H9 (cell line): ENCODE measurements around the gene OXLD1. TPM values are rescaled to one million over a fixed set of nuclear protein-coding genes. Genes with fewer than 3 reads are reported as not detected.

Experiments
- DNase-seq: peaks from one replicate; pipeline ENCODE4 v3.0.0-alpha.2; 2017
- H2AFZ ChIP-seq: one replicate; pipeline ENCODE4 v1.6.1; 2013; ENCODE audit warnings: mild to moderate bottlenecking, low read length, control low read depth, moderate library complexity
- H2AK5ac ChIP-seq: 2 replicates; pipeline ENCODE4 v1.6.1; 2013; ENCODE audit warnings: low read length, control low read depth, mixed read lengths; ENCODE audit not compliant: insufficient read length
- H2BK120ac ChIP-seq: one replicate; pipeline ENCODE4 v1.6.1; 2013; ENCODE audit warnings: low read depth, mild to moderate bottlenecking, low read length, control low read depth, inconsistent platforms; ENCODE audit not compliant: poor library complexity, severe bottlenecking
- H2BK12ac ChIP-seq: 2 replicates; pipeline ENCODE4 v1.6.1; 2013; ENCODE audit warnings: low read length, control low read depth, mixed read lengths, low read depth; ENCODE audit not compliant: insufficient read length
- H2BK15ac ChIP-seq: 2 replicates; pipeline ENCODE4 v1.6.1; 2013; ENCODE audit warnings: low read depth, low read length, control low read depth
- H2BK20ac ChIP-seq: one replicate; pipeline ENCODE4 v1.6.1; 2013; ENCODE audit warnings: low read depth, mild to moderate bottlenecking, low read length, control low read depth, inconsistent platforms; ENCODE audit not compliant: poor library complexity, severe bottlenecking
- H2BK5ac ChIP-seq: 2 replicates; pipeline ENCODE4 v1.6.1; 2013; ENCODE audit warnings: low read length, control low read depth, mixed read lengths; ENCODE audit not compliant: insufficient read length
- H3K14ac ChIP-seq: 2 replicates; pipeline ENCODE4 v1.6.1; 2013; ENCODE audit warnings: low read length, control low read depth; ENCODE audit not compliant: insufficient read depth
- H3K18ac ChIP-seq: 2 replicates; pipeline ENCODE4 v1.6.1; 2013; ENCODE audit warnings: low read depth, mild to moderate bottlenecking, mixed read lengths, low read length, control low read depth; ENCODE audit not compliant: insufficient read length
- H3K23ac ChIP-seq: 2 replicates; pipeline ENCODE4 v1.6.1; 2013; ENCODE audit warnings: low read length, control low read depth, mixed read lengths, low read depth; ENCODE audit not compliant: insufficient read length
- H3K23me2 ChIP-seq: 2 replicates; pipeline ENCODE4 v1.6.1; 2013; ENCODE audit warnings: low read depth, mild to moderate bottlenecking, mixed read lengths, low read length, control low read depth; ENCODE audit not compliant: insufficient read length, poor library complexity, severe bottlenecking
- H3K27ac ChIP-seq: 2 replicates; pipeline ENCODE4 v1.5.1; 2013; ENCODE audit warnings: low read length, control low read depth, mixed read lengths, low read depth; ENCODE audit not compliant: insufficient read length
- H3K27me3 ChIP-seq: 2 replicates; pipeline ENCODE4 v1.6.1; 2013; ENCODE audit warnings: low read length, control low read depth, inconsistent platforms; ENCODE audit not compliant: insufficient read depth
- H3K4ac ChIP-seq: 2 replicates; pipeline ENCODE4 v1.6.1; 2013; ENCODE audit warnings: low read depth, mild to moderate bottlenecking, control low read depth, inconsistent platforms, low read length, moderate library complexity
- H3K4me1 ChIP-seq: 2 replicates; pipeline ENCODE4 v1.6.1; 2013; ENCODE audit warnings: low read length, control low read depth, inconsistent platforms; ENCODE audit not compliant: insufficient read depth
- H3K4me2 ChIP-seq: 2 replicates; pipeline ENCODE4 v1.6.1; 2013; ENCODE audit warnings: low read length, control low read depth, mixed read lengths; ENCODE audit not compliant: insufficient read length, insufficient read depth
- H3K56ac ChIP-seq: 2 replicates; pipeline ENCODE4 v1.6.1; 2013; ENCODE audit warnings: low read depth, mild to moderate bottlenecking, mixed read lengths, low read length, control low read depth; ENCODE audit not compliant: insufficient read length
- H3K79me1 ChIP-seq: 2 replicates; pipeline ENCODE4 v1.6.1; 2013; ENCODE audit warnings: low read depth, mild to moderate bottlenecking, moderate library complexity, low read length, control low read depth, inconsistent platforms; ENCODE audit not compliant: insufficient read depth, poor library complexity, severe bottlenecking
- H3K79me2 ChIP-seq: 2 replicates; pipeline ENCODE4 v1.6.1; 2013; ENCODE audit warnings: low read length, control low read depth, inconsistent platforms; ENCODE audit not compliant: insufficient read depth
- H3K9ac ChIP-seq: 2 replicates; pipeline ENCODE4 v1.6.1; 2013; ENCODE audit warnings: low read length, control low read depth, mixed read lengths; ENCODE audit not compliant: insufficient read length; ENCODE audit errors: extremely low read depth
- H3K9me3 ChIP-seq: one replicate; pipeline ENCODE4 v1.6.1; 2013; ENCODE audit warnings: low read depth, low read length, inconsistent platforms; ENCODE audit not compliant: control insufficient read depth
- H3T11ph ChIP-seq: one replicate; pipeline ENCODE4 v1.6.1; 2013; ENCODE audit warnings: mild to moderate bottlenecking, low read length, control low read depth, inconsistent platforms
- H4K20me1 ChIP-seq: one replicate; pipeline ENCODE4 v1.6.1; 2013; ENCODE audit not compliant: control insufficient read depth, insufficient read length, insufficient read depth
- H4K5ac ChIP-seq: 2 replicates; pipeline ENCODE4 v1.6.1; 2013; ENCODE audit warnings: low read depth, mild to moderate bottlenecking, mixed read lengths, low read length, control low read depth; ENCODE audit not compliant: insufficient read length
- H4K8ac ChIP-seq: replicated peaks from 2 replicates; pipeline ENCODE4 v1.6.1; 2013; ENCODE audit warnings: low read length, control low read depth, mixed read lengths, low read depth; ENCODE audit not compliant: insufficient read length
- H4K91ac ChIP-seq: 2 replicates; pipeline ENCODE4 v1.6.1; 2013; ENCODE audit warnings: low read depth, mild to moderate bottlenecking, moderate library complexity, mixed read lengths, low read length, control low read depth; ENCODE audit not compliant: insufficient read length
- H3K27ac Mint-ChIP-seq, 3 experiments: 2 replicates in 2 of 3; 3 replicates in 1 of 3; pipeline ENCODE4 v1.8.0; 2020 to 2021; ENCODE audit warnings: mixed read lengths in 3 of 3, mild to moderate bottlenecking in 1 of 3, moderate library complexity in 1 of 3
- H3K27me3 Mint-ChIP-seq: 2 replicates; pipeline ENCODE4 v1.8.0; 2021; ENCODE audit warnings: low read depth, mild to moderate bottlenecking, moderate library complexity, mixed read lengths
- H3K36me3 Mint-ChIP-seq, 3 experiments: 2 replicates in 2 of 3; 3 replicates in 1 of 3; pipeline ENCODE4 v1.8.0; 2020 to 2021; ENCODE audit warnings: low read depth in 3 of 3, mixed read lengths in 3 of 3; ENCODE audit not compliant: insufficient read depth in 1 of 3
- H3K4me1 Mint-ChIP-seq, 2 experiments: 2 replicates each; pipeline ENCODE4 v1.8.0; 2020; ENCODE audit warnings: mixed read lengths in 2 of 2
- H3K4me3 Mint-ChIP-seq, 2 experiments: 2 replicates in 1 of 2; 3 replicates in 1 of 2; pipeline ENCODE4 v1.8.0; 2020 to 2021; ENCODE audit warnings: mild to moderate bottlenecking in 2 of 2, mixed read lengths in 2 of 2, moderate library complexity in 1 of 2
- H3K9me3 Mint-ChIP-seq, 2 experiments: 2 replicates in 1 of 2; 3 replicates in 1 of 2; pipeline ENCODE4 v1.8.0; 2020; ENCODE audit warnings: mild to moderate bottlenecking in 2 of 2, mixed read lengths in 2 of 2, moderate library complexity in 1 of 2
- WGBS: extraction: QIAGEN DNeasy Blood & Tissue Kit; methylation state at CpG from one replicate; pipeline ENCODE4 v1.1.7; 2013; ENCODE audit warnings: missing lambda C conversion rate, low lambda C conversion rate, mixed read lengths; ENCODE audit not compliant: insufficient read length; ENCODE audit errors: extremely low coverage; 5-methylcytosine and 5-hydroxymethylcytosine counted together
- total RNA-seq: library from RNA; stranded (reverse); gene quantifications from 2 replicates; pipeline ENCODE4 v1.2.1, GENCODE V29; 2021
- TF ChIP-seq, protein P1 (sequence below): fragments of 200-600 bp; sonication (generic); conservative IDR thresholded peaks from 3 replicates; pipeline ENCODE4 v1.8.0; 2021; ENCODE audit warnings: antibody characterized with exemption, mild to moderate bottlenecking

Gene OXLD1
- total RNA-seq, 1 experiment from 2014 or later: 25.0 TPM

DNA sequence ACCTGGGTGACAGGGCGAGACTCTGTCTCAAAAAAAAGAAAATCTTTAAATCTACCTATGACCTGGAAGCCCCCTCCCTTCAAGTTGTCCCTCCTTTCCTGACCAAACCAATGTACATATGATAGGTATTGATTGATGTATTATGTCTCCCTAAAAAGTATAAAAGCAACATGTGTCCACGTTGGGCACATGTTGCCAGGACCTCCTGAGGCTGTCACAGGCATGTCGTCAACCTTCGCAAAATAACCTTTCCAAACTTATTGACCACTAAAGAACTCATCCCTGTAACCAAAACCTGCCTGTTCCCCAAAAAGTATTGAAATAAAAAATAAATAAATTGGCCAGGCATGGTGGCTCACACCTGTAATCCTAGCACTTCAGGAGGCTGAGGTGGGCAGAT, 4.4 kb downstream of the OXLD1 start:
- H2BK20ac ChIP-seq: no peak overlapping the region
- H2BK15ac ChIP-seq: no peak overlapping the region
- H3K4me1 Mint-ChIP-seq: peaks cover 7 to 8% of the 10 kb centered on the region in 2 experiments

More for the DNA sequence above, 4.4 kb downstream of the OXLD1 start:
- H3K27ac Mint-ChIP-seq: peak overlapping the region in 1 of 3 experiments; percentile 27; a peak in 1 of 7 replicates
- H3K27ac ChIP-seq: no peak overlapping the region
- no peak overlapping the region for H3K4ac ChIP-seq
- H3K4me3 Mint-ChIP-seq: no peak overlapping the region
- no peak overlapping the region for H3K9ac ChIP-seq
- no peak overlapping the region for H4K91ac ChIP-seq
- no peak overlapping the region for H3T11ph ChIP-seq
- no peaks in the 10 kb centered on the region for H4K20me1 ChIP-seq
- H4K5ac ChIP-seq: no peak overlapping the region
- H2BK5ac ChIP-seq: no peak overlapping the region
- H3K27me3 ChIP-seq: no peaks in the 10 kb centered on the region
- H3K18ac ChIP-seq: no peak overlapping the region
- no peak overlapping the region for H3K4me2 ChIP-seq
- TF ChIP-seq, protein P1, sequence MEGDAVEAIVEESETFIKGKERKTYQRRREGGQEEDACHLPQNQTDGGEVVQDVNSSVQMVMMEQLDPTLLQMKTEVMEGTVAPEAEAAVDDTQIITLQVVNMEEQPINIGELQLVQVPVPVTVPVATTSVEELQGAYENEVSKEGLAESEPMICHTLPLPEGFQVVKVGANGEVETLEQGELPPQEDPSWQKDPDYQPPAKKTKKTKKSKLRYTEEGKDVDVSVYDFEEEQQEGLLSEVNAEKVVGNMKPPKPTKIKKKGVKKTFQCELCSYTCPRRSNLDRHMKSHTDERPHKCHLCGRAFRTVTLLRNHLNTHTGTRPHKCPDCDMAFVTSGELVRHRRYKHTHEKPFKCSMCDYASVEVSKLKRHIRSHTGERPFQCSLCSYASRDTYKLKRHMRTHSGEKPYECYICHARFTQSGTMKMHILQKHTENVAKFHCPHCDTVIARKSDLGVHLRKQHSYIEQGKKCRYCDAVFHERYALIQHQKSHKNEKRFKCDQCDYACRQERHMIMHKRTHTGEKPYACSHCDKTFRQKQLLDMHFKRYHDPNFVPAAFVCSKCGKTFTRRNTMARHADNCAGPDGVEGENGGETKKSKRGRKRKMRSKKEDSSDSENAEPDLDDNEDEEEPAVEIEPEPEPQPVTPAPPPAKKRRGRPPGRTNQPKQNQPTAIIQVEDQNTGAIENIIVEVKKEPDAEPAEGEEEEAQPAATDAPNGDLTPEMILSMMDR: no peak
- peaks cover 2% of the 10 kb centered on the region for H3K23me2 ChIP-seq
- DNase-seq: no peak
- H3K56ac ChIP-seq: no peak overlapping the region
- no CpG with 5 or more reads among the region's 4 CpGs for WGBS
- no peak overlapping the region for H2AFZ ChIP-seq
- H3K36me3 Mint-ChIP-seq: peaks cover 5 to 16% (median 12%) of the 10 kb centered on the region in 3 experiments; a peak in 5 of 7 replicates
- no peak overlapping the region for H2AK5ac ChIP-seq
- no peaks in the 10 kb centered on the region for H3K9me3 Mint-ChIP-seq
- no peak overlapping the region for H2BK12ac ChIP-seq
- no peaks in the 10 kb centered on the region for H3K27me3 Mint-ChIP-seq
- no peak overlapping the region for H4K8ac ChIP-seq
- no peaks in the 10 kb centered on the region for H3K79me1 ChIP-seq
- no peaks in the 10 kb centered on the region for H3K9me3 ChIP-seq
- H3K23ac ChIP-seq: no peak overlapping the region
- no peak overlapping the region for H2BK120ac ChIP-seq
- no peak overlapping the region for H3K14ac ChIP-seq
- no peaks in the 10 kb centered on the region; the same call in 1 of the 2 replicates for H3K79me2 ChIP-seq
- peaks cover 2% of the 10 kb centered on the region; the same call in 1 of the 2 replicates for H3K4me1 ChIP-seq
